Cardiac fibroblast (primary cell): ENCODE data around the gene CACNA1S.
A peak's percentile ranks its signal among the peaks of the same experiment; 100 is the strongest.

Experiments used
- DNase-seq, 2 donors: peaks; one replicate each; pipeline versions ENCODE4 v3.0.0 to v3.0.0-alpha.2; 2010; ENCODE audit warnings: low read depth in 2 of 2
- H3K4me3 ChIP-seq, 2 donors: replicated peaks in 1 of 2; 1 replicate in 1 of 2; 2 replicates in 1 of 2; pipeline ENCODE4 v1.5.1; 2011; ENCODE audit warnings: low read depth in 2 of 2, low read length in 2 of 2, mild to moderate bottlenecking in 2 of 2, moderate library complexity in 1 of 2
- TF ChIP-seq, protein P1 (sequence below): IDR thresholded peaks from one replicate; pipeline ENCODE4 v1.5.1; 2011; ENCODE audit warnings: low read depth, mild to moderate bottlenecking, low read length, inconsistent platforms

CACNA1S gene

DNA sequence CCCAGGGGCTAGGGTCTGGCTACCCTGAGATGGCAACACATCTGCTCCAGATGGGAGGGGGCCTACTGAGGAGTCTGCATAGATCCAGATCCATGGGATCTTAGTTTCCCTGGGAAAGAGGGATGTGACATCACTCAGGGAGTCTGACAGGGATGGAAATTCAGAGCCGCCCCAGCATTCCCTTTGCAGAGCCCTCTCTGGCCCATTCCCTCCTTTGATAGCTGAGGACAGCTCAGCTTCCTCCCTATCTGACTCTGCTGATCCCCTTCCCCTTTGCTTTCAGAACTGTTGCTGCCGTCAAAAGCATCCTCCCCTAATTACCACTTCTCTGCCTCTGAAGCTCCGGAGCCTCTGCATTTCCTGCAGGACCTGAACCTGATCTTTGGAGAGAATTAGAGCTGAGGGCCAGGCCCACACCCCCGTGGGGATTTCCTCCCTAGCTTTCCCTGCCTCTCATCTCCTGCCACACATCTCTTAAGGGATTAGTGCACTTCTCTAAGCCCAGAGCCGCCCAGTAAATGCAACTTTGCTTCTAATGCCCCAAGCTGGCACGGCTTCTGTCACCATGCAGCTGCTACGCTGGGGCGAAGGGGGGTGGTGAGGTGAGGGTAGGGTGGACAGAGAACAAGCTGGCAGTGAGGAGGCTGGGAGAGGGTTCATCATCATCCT lies 24.3 kb upstream of the CACNA1S start:
- no peak overlapping the region for H3K4me3 ChIP-seq
- no peak for DNase-seq
- TF ChIP-seq, protein P1, sequence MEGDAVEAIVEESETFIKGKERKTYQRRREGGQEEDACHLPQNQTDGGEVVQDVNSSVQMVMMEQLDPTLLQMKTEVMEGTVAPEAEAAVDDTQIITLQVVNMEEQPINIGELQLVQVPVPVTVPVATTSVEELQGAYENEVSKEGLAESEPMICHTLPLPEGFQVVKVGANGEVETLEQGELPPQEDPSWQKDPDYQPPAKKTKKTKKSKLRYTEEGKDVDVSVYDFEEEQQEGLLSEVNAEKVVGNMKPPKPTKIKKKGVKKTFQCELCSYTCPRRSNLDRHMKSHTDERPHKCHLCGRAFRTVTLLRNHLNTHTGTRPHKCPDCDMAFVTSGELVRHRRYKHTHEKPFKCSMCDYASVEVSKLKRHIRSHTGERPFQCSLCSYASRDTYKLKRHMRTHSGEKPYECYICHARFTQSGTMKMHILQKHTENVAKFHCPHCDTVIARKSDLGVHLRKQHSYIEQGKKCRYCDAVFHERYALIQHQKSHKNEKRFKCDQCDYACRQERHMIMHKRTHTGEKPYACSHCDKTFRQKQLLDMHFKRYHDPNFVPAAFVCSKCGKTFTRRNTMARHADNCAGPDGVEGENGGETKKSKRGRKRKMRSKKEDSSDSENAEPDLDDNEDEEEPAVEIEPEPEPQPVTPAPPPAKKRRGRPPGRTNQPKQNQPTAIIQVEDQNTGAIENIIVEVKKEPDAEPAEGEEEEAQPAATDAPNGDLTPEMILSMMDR = no peak

DNA sequence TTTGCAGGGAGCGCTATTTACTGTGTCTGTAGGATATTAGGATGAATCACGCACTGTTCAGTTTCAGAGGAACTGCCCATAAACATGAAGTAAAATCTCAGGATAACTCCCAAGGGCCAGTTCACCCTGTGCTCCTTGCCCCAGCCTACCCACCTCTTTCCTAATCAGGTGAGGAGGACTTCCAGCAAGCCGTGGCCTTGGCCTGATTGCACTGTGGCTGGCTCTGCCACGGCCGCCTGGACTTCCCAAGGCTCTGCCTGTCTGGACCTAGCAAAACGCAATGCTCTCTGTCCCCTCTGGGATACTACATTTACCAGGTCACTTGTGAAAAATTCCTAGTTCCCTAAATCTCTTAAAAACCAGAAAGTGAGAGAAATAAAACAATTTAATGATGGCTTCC lies 22.2 kb upstream of the CACNA1S start:
- DNase-seq = no peak
- TF ChIP-seq, protein P1 = no peak
- no peak overlapping the region for H3K4me3 ChIP-seq

DNA sequence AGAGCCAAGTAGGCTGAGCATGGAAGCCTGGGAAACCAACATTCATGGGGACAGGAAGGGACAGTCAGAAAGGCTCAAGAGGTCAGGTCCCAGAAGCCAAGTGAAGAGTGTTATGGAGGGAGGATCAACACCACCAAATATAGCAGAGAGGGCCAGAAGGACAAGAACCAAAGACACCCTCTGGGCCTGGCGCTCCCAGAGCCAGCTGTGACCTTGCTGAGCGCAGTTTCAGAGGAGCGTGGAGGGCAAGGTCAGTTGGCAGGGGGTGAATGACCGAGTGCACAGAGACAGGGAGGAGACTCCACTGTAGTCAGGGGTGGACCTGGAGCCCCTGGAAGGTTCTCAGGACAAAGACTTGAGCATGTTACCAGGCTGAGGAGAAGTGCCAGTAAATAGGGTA lies 19.2 kb upstream of the CACNA1S start:
- H3K4me3 ChIP-seq = no peak overlapping the region
- TF ChIP-seq, protein P1 = no peak
- no peak for DNase-seq

DNA sequence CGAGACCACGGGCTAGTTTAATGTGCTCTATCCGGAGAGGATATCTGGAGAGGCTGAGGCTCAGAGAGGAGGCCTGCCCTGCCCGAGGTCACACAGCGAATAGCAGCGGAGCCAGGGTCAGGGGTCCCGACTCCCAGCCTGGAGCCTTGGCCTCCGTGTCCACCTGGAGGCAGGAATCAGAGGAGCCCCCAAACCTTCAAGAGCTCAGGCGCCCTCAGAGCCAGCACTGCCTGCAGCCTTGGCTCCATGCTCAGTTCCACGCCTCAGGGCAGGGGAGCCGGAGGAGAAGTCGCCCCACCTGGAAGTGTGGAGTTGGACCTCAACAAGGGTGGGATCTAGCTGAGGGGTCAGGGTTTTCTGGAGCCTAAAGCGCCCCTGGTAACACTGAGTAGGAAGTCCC lies 16.7 kb upstream of the CACNA1S start:
- TF ChIP-seq, protein P1 = no peak
- no peak overlapping the region for H3K4me3 ChIP-seq

DNA sequence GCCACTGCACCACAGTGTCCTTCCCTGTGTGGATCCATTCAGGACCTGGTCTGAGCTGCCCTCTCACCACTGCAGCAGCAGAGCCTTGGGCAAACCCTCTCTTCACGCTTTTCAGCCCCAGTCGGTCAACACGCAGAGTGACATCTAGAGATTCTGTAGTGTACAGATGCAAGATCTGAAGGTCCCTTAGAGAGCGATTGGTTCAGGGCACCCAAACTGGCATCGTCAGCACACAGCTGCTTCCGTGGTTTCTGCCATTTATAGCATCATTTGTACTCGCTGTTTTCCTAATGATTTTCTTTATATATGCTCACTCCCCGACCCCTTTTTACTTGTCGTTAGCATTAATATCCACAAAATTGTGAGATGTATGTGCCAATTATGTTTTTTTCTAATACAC lies 16.2 kb upstream of the CACNA1S start:
- DNase-seq = no peak
- TF ChIP-seq, protein P1 = no peak
- H3K4me3 ChIP-seq = no peak overlapping the region

More for the DNA sequence above, 16.7 kb upstream of the CACNA1S start:
- no peak for DNase-seq

DNA sequence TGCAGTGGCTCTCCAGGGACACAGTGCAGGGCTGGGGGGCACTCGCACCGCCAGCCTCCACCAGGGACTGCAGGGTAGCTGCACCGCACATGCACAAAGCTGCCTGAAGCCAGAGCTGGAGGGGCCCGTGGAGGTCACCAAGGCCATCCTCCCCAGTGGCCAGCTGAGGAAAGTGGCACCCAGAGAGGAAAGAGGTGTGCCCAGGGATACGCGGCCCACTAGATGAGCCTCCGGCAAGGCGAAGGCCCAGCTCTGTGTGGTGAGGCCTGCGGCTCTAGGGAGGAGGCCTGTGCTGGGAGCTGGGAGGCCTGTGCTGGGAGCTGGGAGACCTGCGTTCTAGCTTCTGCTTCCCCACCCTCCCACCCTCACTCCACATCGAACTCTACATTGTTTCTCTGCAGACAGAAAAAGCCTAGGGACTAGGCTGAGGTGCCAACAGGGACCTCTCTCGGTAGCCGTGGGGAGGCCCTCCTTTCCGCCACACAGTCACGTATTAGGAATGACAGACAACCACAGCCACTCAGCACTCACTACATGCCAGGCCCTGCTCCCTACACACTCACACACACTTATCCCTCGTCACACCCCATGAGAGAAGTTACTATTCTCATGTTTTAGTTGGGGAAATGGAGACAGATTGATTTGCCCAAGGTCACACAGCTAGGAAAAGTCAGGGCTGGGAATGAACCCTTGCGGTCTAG lies 15.7 kb upstream of the CACNA1S start:
- TF ChIP-seq, protein P1 = no peak
- DNase-seq = peak in 1 of 2 donors; percentile 9
- no peak overlapping the region for H3K4me3 ChIP-seq
